Parathyroid adenoma (tissue), 2 donors: ENCODE data around the gene SPIB.

Experiments
- H2AFZ ChIP-seq: fragments of 300-600 bp; sonication (generic); one replicate; pipeline ENCODE4 v1.7.0; 2017; ENCODE audit warnings: antibody characterized with exemption, mild to moderate bottlenecking
- H3K27ac ChIP-seq: fragments of 300-600 bp; sonication (generic); one replicate; pipeline ENCODE4 v1.7.0; 2017
- H3K27me3 ChIP-seq: fragments of 300-600 bp; sonication (generic); one replicate; pipeline ENCODE4 v1.7.0; 2017; ENCODE audit warnings: low read length; ENCODE audit not compliant: control insufficient read depth, insufficient read depth
- H3K36me3 ChIP-seq: fragments of 300-600 bp; sonication (generic); one replicate; pipeline ENCODE4 v1.7.0; 2017; ENCODE audit warnings: low read length; ENCODE audit not compliant: control insufficient read depth, insufficient read depth
- H3K4me1 ChIP-seq: fragments of 300-600 bp; sonication (generic); one replicate; pipeline ENCODE4 v1.7.0; 2017; ENCODE audit warnings: control low read depth
- H3K4me2 ChIP-seq: fragments of 300-600 bp; sonication (generic); one replicate; pipeline ENCODE4 v1.7.0; 2017; ENCODE audit warnings: low read length
- H3K4me3 ChIP-seq: fragments of 300-600 bp; sonication (generic); one replicate; pipeline ENCODE4 v1.7.0; 2017; ENCODE audit warnings: low read depth, low read length
- H3K79me2 ChIP-seq: fragments of 300-600 bp; sonication (generic); one replicate; pipeline ENCODE4 v1.7.0; 2017; ENCODE audit warnings: control low read depth
- H3K9ac ChIP-seq: fragments of 300-600 bp; sonication (generic); one replicate; pipeline ENCODE4 v1.7.0; 2017; ENCODE audit warnings: mild to moderate bottlenecking
- H3K9me3 ChIP-seq: fragments of 300-600 bp; sonication (generic); one replicate; pipeline ENCODE4 v1.7.0; 2017; ENCODE audit warnings: low read length; ENCODE audit not compliant: control insufficient read depth
- TF ChIP-seq, protein P1 (sequence below): fragments of 300-600 bp; sonication (generic); IDR thresholded peaks from one replicate; pipeline ENCODE4 v1.7.0; 2017; ENCODE audit warnings: antibody characterized with exemption, mild to moderate bottlenecking
- donor health status: primary hyperparathyroidism.

The SPIB gene

GRCh38 chr19:50480281-50481111 is 61.8 kb downstream of the SPIB start:
- no peak overlapping the region for H3K27ac ChIP-seq
- H3K36me3 ChIP-seq, result no peaks in the 10 kb centered on the region
- no peaks in the 10 kb centered on the region for H3K27me3 ChIP-seq
- H3K4me3 ChIP-seq, result no peak overlapping the region
- H3K4me1 ChIP-seq, result peaks cover 11% of the 10 kb centered on the region
- H3K79me2 ChIP-seq, result peaks cover 24% of the 10 kb centered on the region
- no peak overlapping the region for H3K9ac ChIP-seq
- no peak overlapping the region for H2AFZ ChIP-seq
- TF ChIP-seq, protein P1, sequence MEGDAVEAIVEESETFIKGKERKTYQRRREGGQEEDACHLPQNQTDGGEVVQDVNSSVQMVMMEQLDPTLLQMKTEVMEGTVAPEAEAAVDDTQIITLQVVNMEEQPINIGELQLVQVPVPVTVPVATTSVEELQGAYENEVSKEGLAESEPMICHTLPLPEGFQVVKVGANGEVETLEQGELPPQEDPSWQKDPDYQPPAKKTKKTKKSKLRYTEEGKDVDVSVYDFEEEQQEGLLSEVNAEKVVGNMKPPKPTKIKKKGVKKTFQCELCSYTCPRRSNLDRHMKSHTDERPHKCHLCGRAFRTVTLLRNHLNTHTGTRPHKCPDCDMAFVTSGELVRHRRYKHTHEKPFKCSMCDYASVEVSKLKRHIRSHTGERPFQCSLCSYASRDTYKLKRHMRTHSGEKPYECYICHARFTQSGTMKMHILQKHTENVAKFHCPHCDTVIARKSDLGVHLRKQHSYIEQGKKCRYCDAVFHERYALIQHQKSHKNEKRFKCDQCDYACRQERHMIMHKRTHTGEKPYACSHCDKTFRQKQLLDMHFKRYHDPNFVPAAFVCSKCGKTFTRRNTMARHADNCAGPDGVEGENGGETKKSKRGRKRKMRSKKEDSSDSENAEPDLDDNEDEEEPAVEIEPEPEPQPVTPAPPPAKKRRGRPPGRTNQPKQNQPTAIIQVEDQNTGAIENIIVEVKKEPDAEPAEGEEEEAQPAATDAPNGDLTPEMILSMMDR, result no peak
- no peak overlapping the region for H3K4me2 ChIP-seq
- H3K9me3 ChIP-seq, result no peaks in the 10 kb centered on the region
